ENCODE data around the gene MYOCD. TPM values are rescaled to one million over a fixed set of nuclear protein-coding genes. Genes with fewer than 3 reads are reported as not detected.

Gene MYOCD
- 2.9 and 7.7 TPM in 2 replicates for total RNA-seq

GRCh38 chr17:12665263-12666210, at the start of gene MYOCD:
MYOCD (plus strand) TSS chr17:12665890; CDS start chr17:12666189, 299 bp downstream.

DNA sequence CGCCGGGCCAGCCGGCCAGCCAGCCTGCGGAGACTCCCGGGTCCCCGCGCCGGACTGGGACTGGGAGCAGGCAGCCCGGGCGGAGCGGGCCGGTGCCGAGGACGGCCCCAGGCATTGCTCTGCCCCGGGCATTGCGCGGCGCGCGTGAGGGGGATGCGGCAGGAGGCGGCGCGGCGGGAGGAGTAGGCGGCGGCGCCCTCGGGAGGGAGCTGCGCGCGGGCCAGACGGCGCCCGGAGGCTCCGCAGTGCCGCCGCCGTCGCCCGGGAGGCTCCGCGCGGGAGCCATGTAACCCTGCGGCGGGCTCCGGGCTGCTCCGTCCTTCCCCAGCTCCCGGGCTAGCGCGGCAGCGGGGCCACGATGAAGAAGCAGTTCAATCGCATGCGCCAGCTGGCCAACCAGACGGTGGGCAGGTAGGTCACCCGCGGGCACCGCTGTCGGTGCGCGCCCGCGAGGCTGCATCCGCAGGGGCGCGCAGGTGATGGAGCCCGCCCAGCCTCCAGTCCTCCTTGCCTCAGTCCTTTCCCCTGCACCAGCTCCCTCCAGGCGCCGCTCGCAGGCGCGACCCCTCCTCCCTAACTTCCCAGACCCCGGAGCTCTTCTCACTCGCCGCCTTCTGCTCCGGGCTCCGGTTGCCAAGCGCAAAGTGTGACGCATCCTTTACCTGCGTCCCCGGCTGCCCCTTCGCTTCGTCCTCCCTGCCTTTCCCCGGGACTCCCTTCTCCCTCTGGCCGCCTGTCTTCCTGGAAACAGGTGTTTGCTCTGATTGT, 124.0 kb downstream of the MYOCD start, which contains the start of gene ARHGAP44:
Gene ARHGAP44 (plus strand): TSS at position 18 of the 768 bp plus-strand sequence. CDS start 341 bp downstream, at position 359.

Other genes starting within 250 kb of the MYOCD start
- 1.6 and 3.1 TPM in 2 replicates for gene ARHGAP44, start 123.6 kb downstream of the MYOCD start, total RNA-seq

All from articular chondrocyte of knee joint (primary cell).